Muscle of arm (tissue), 12 donors: ENCODE data around the gene MAD2L1. TPM values are rescaled to one million over a fixed set of nuclear protein-coding genes. Genes with fewer than 3 reads are reported as not detected.
"Not testable (repeated sequence)": the region's sequence is repeated elsewhere in the genome, so short reads cannot be mapped to it uniquely, and the experiment has no call there.

Experiments
- DNase-seq: peaks from one replicate; pipeline ENCODE4 v3.0.0-alpha.2; 2013
- polyA plus RNA-seq, 12 donors: library from polyadenylated mRNA; unstranded; fragments of 120-200 nt; gene quantifications; one replicate each; pipeline ENCODE4 v1.2.1, GENCODE V29; 2013; ENCODE audit not compliant: insufficient read length in 12 of 12

Gene MAD2L1
- polyA plus RNA-seq, 12 donors = 12.1 to 35.8 (median 21.0) TPM; not detected in 1

GRCh38 chr4:120063711-120064110, 2.9 kb downstream of the MAD2L1 start:
- DNase-seq = not testable (repeated sequence)

- DNase-seq = no peak
Measured at GRCh38 chr4:120062663-120063195, 3.9 kb downstream of the MAD2L1 start.

- no peak for DNase-seq
Measured at GRCh38 chr4:120059036-120059435, 7.6 kb downstream of the MAD2L1 start.

- DNase-seq = no peak
Measured at GRCh38 chr4:120057416-120057815, 9.2 kb downstream of the MAD2L1 start.

- no peak for DNase-seq
Measured at GRCh38 chr4:120056246-120056645, 10.4 kb downstream of the MAD2L1 start.

GRCh38 chr4:120055795-120056194, 10.9 kb downstream of the MAD2L1 start:
- DNase-seq = no peak

- no peak for DNase-seq
Measured at GRCh38 chr4:120055162-120055561, 11.5 kb downstream of the MAD2L1 start.

- no peak for DNase-seq
Measured at GRCh38 chr4:120053911-120054310, 12.7 kb downstream of the MAD2L1 start.

GRCh38 chr4:120052856-120053255, 13.8 kb downstream of the MAD2L1 start:
- peak; percentile 34 for DNase-seq

GRCh38 chr4:120051253-120051652, 15.4 kb downstream of the MAD2L1 start:
- DNase-seq = peak; percentile 30

GRCh38 chr4:120049732-120050494, 16.7 kb downstream of the MAD2L1 start:
- peak; percentile 92 for DNase-seq

- no peak for DNase-seq
Measured at GRCh38 chr4:120043828-120044227, 22.8 kb downstream of the MAD2L1 start.

- peak; percentile 21 for DNase-seq
Measured at GRCh38 chr4:120037411-120037810, 29.2 kb downstream of the MAD2L1 start.

GRCh38 chr4:120034913-120035312, 31.7 kb downstream of the MAD2L1 start:
- DNase-seq = no peak

GRCh38 chr4:120026853-120027252, 39.8 kb downstream of the MAD2L1 start:
- no peak for DNase-seq

GRCh38 chr4:120025516-120025915, 41.1 kb downstream of the MAD2L1 start:
- DNase-seq = no peak

- DNase-seq = no peak
Measured at GRCh38 chr4:120018786-120019185, 47.9 kb downstream of the MAD2L1 start.

GRCh38 chr4:120017939-120018692, 48.5 kb downstream of the MAD2L1 start:
- no peak for DNase-seq

GRCh38 chr4:120011725-120012124, 54.9 kb downstream of the MAD2L1 start:
- no peak for DNase-seq

- no peak for DNase-seq
Measured at GRCh38 chr4:120010646-120011045, 56.0 kb downstream of the MAD2L1 start.

GRCh38 chr4:120009731-120010130, 56.9 kb downstream of the MAD2L1 start:
- DNase-seq = no peak

- no peak for DNase-seq
Measured at GRCh38 chr4:120008957-120009356, 57.7 kb downstream of the MAD2L1 start.

- peak; percentile 52 for DNase-seq
Measured at GRCh38 chr4:120007896-120008436, 58.7 kb downstream of the MAD2L1 start.
